Measurements from ENCODE around the gene MYH6.

MYH6 gene

GRCh38 chr14:23380976-23381375, 27.1 kb downstream of the MYH6 start:
- TF ChIP-seq, protein P1, sequence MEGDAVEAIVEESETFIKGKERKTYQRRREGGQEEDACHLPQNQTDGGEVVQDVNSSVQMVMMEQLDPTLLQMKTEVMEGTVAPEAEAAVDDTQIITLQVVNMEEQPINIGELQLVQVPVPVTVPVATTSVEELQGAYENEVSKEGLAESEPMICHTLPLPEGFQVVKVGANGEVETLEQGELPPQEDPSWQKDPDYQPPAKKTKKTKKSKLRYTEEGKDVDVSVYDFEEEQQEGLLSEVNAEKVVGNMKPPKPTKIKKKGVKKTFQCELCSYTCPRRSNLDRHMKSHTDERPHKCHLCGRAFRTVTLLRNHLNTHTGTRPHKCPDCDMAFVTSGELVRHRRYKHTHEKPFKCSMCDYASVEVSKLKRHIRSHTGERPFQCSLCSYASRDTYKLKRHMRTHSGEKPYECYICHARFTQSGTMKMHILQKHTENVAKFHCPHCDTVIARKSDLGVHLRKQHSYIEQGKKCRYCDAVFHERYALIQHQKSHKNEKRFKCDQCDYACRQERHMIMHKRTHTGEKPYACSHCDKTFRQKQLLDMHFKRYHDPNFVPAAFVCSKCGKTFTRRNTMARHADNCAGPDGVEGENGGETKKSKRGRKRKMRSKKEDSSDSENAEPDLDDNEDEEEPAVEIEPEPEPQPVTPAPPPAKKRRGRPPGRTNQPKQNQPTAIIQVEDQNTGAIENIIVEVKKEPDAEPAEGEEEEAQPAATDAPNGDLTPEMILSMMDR (IDR thresholded peaks at IDR 0.05; ENCODE audit: poor library complexity, severe bottlenecking): no peak
- DNase-seq (ENCODE audit: low spot score) (no peak), ATAC-seq (ENCODE audit: low read depth) (no peak)
- H3K9me3 ChIP-seq (ENCODE audit: severe bottlenecking): no peaks in the 10 kb centered on the region
- no peaks in the 10 kb centered on the region for H3K27me3 ChIP-seq (ENCODE audit: insufficient read depth, poor library complexity, severe bottlenecking)
- no peak overlapping the region for H3K4me3 ChIP-seq (ENCODE audit: severe bottlenecking)
- H3K4me1 ChIP-seq (ENCODE audit: insufficient read depth, poor library complexity, severe bottlenecking): no peaks in the 10 kb centered on the region
- no peaks in the 10 kb centered on the region for H3K36me3 ChIP-seq (ENCODE audit: low read depth)
- no peak overlapping the region for H3K27ac ChIP-seq (ENCODE audit: poor library complexity, severe bottlenecking)

DNA sequence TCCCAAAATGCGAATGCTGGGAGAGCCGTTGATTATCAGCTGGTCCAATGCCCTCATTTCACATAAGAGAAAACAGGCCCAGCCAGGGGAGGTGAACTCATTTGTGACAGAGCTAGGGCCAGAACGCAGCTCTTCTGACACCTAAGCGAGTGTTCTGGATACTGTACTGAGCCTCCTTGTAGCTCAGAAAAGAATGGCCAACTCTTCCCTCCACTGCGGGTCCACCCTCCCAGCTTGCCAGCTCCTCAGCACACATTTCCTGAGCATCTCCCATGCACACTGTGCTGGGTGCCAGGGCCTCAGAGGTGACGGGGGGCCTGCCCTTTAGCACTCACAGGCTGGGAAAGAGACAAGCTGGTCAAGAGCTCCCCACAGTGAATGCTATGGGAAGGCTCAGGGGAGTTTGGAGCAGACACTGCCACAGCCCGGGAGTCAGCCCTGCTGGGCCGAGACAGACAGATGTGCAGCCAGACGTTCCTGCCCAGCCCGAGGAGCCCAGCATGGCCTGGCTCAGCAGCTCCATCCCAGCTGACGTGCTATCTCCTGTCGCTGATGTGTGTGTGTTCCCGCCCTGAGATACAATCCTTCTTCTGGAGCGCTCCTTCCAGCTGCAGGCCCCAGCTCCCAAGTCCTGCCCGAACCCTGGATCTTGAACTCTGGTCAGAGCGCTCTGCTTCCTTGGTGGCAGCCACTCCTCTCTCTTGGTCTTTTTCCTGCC, 27.7 kb downstream of the MYH6 start:
- Histone ChIP-seq H3K9me3 (ENCODE audit: severe bottlenecking) (no peaks in the 10 kb centered on the region), H3K4me3 (ENCODE audit: severe bottlenecking) (no peak overlapping the region), H3K27ac (ENCODE audit: poor library complexity, severe bottlenecking) (no peak overlapping the region), H3K36me3 (ENCODE audit: low read depth) (no peaks in the 10 kb centered on the region), H3K4me1 (ENCODE audit: insufficient read depth, poor library complexity, severe bottlenecking) (no peaks in the 10 kb centered on the region), H3K27me3 (ENCODE audit: insufficient read depth, poor library complexity, severe bottlenecking) (no peaks in the 10 kb centered on the region)
- DNase-seq (ENCODE audit: low spot score) (no peak), ATAC-seq (ENCODE audit: low read depth) (no peak)
- TF ChIP-seq, protein P1 (IDR thresholded peaks at IDR 0.05; ENCODE audit: poor library complexity, severe bottlenecking): peak; percentile 76

- H3K4me1 ChIP-seq (ENCODE audit: insufficient read depth, poor library complexity, severe bottlenecking): no peaks in the 10 kb centered on the region
- H3K27ac ChIP-seq (ENCODE audit: poor library complexity, severe bottlenecking): no peak overlapping the region
- H3K36me3 ChIP-seq (ENCODE audit: low read depth): no peaks in the 10 kb centered on the region
- H3K9me3 ChIP-seq (ENCODE audit: severe bottlenecking): no peaks in the 10 kb centered on the region
- DNase-seq (ENCODE audit: low spot score): peak; percentile 78
- TF ChIP-seq, protein P1 (IDR thresholded peaks at IDR 0.05; ENCODE audit: poor library complexity, severe bottlenecking): peak; percentile 97
- ATAC-seq (ENCODE audit: low read depth): peak; percentile 88
- H3K4me3 ChIP-seq (ENCODE audit: severe bottlenecking): no peak overlapping the region
- no peaks in the 10 kb centered on the region for H3K27me3 ChIP-seq (ENCODE audit: insufficient read depth, poor library complexity, severe bottlenecking)
Measured at GRCh38 chr14:23379366-23380196, 28.5 kb downstream of the MYH6 start.

DNA sequence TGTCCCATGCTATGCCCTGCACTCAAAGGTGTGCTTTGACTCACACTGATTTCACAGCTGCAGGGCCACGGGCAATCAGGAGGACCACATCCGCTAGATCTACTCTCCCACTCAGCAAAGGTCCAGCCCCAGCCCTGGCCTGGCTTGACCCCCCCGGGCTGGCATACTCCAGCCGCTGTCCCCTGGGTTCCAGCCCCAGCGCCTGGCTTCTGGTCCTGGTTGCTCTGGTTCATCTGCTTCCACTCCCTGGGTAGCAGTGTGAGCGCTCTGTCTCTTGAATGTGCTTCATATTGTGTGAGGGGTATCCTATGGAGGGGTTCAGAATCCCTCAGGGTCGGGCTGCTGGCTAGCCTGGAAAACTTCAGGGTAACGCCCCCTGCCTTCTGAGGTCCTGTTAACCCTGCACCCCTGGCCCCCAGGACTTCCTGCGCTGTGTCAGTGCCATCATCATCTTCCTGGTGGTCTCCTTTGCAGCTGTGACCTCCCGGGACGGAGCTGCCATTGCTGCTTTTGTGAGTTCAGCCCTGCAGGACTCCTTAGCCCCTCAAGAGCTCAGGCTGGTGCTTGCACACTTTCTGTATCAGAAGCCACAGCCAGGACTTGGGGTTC, 29.4 kb downstream of the MYH6 start:
- DNase-seq (ENCODE audit: low spot score) (no peak), ATAC-seq (ENCODE audit: low read depth) (no peak)
- Histone ChIP-seq H3K4me3 (ENCODE audit: severe bottlenecking) (no peak overlapping the region), H3K36me3 (ENCODE audit: low read depth) (no peaks in the 10 kb centered on the region), H3K27me3 (ENCODE audit: insufficient read depth, poor library complexity, severe bottlenecking) (no peaks in the 10 kb centered on the region), H3K27ac (ENCODE audit: poor library complexity, severe bottlenecking) (no peak overlapping the region), H3K9me3 (ENCODE audit: severe bottlenecking) (no peaks in the 10 kb centered on the region), H3K4me1 (ENCODE audit: insufficient read depth, poor library complexity, severe bottlenecking) (no peaks in the 10 kb centered on the region)
- TF ChIP-seq, protein P1 (IDR thresholded peaks at IDR 0.05; ENCODE audit: poor library complexity, severe bottlenecking): no peak

All from RWPE2 (cell line).